SIG-M5 (cell line): ENCODE results near the gene THBS2.

Experiments used
- DNase-seq: peaks from one replicate; lab custom pipeline; 2025; lab: John Stamatoyannopoulos, UW

THBS2 gene

GRCh38 chr6:169230946-169231789 is 22.5 kb downstream of the THBS2 start:
- no peak for DNase-seq

- DNase-seq, result no peak
These were observed 23.4 kb downstream of the THBS2 start for GRCh38 chr6:169230322-169230665.

GRCh38 chr6:169229615-169230321 is 23.9 kb downstream of the THBS2 start:
- no peak for DNase-seq

GRCh38 chr6:169227116-169227515 is 26.5 kb downstream of the THBS2 start:
- DNase-seq, result no peak

- DNase-seq, result no peak
These were observed 27.8 kb downstream of the THBS2 start for GRCh38 chr6:169225887-169226286.

- DNase-seq, result no peak
These were observed 28.5 kb downstream of the THBS2 start for GRCh38 chr6:169225131-169225576.

- no peak for DNase-seq
These were observed 28.9 kb downstream of the THBS2 start for GRCh38 chr6:169224716-169225115.

GRCh38 chr6:169224185-169224695 is 29.4 kb downstream of the THBS2 start:
- DNase-seq, result no peak

GRCh38 chr6:169223006-169223405 is 30.6 kb downstream of the THBS2 start:
- DNase-seq, result no peak

- no peak for DNase-seq
These were observed 31.5 kb downstream of the THBS2 start for GRCh38 chr6:169222126-169222525.

GRCh38 chr6:169221264-169221663 is 32.4 kb downstream of the THBS2 start:
- no peak for DNase-seq

GRCh38 chr6:169220068-169220964 is 33.3 kb downstream of the THBS2 start:
- DNase-seq, result no peak

- no peak for DNase-seq
These were observed 35.7 kb downstream of the THBS2 start for GRCh38 chr6:169217972-169218371.

- no peak for DNase-seq
These were observed 36.8 kb downstream of the THBS2 start for GRCh38 chr6:169216830-169217229.

- DNase-seq, result no peak
These were observed 38.4 kb downstream of the THBS2 start for GRCh38 chr6:169215201-169215681.

GRCh38 chr6:169214789-169215188 is 38.9 kb downstream of the THBS2 start:
- DNase-seq, result peak; percentile 90

GRCh38 chr6:169213814-169214520 is 39.7 kb downstream of the THBS2 start:
- DNase-seq, result no peak

- peak; percentile 79 for DNase-seq
These were observed 40.5 kb downstream of the THBS2 start for GRCh38 chr6:169212897-169213813.

- DNase-seq, result no peak
These were observed 41.2 kb downstream of the THBS2 start for GRCh38 chr6:169212436-169212835.

- no peak for DNase-seq
These were observed 41.8 kb downstream of the THBS2 start for GRCh38 chr6:169211881-169212280.
